Tibial artery (tissue), 4 donors: ENCODE data around the gene TUB.

Experiments used
- DNase-seq, 2 donors: peaks; one replicate each; pipeline ENCODE4 v3.0.0-alpha.2; 2019
- H3K27ac ChIP-seq, 2 donors: fragments of 200-600 bp; sonication (generic) in 1 of 2; 1 replicate in 1 of 2; 2 replicates in 1 of 2; pipeline ENCODE4 v1.5.1; 2018 to 2019; ENCODE audit warnings: mild to moderate bottlenecking in 1 of 2
- H3K27me3 ChIP-seq, 2 donors: fragments of 200-600 bp; sonication (generic) in 1 of 2; one replicate each; pipeline versions ENCODE4 v1.5.1 to v1.6.0; 2016 to 2019
- H3K36me3 ChIP-seq, 3 donors: fragments of 200-600 bp; sonication (generic) in 2 of 3; one replicate each; pipeline ENCODE4 v1.5.1; 2016 to 2019; ENCODE audit warnings: mild to moderate bottlenecking in 2 of 3
- H3K4me1 ChIP-seq, 4 donors: fragments of 200-600 bp; sonication (generic) in 2 of 4; 1 replicate in 3 of 4; 2 replicates in 1 of 4; pipeline ENCODE4 v1.5.1; 2016 to 2019
- H3K4me3 ChIP-seq, 2 donors: fragments of 200-600 bp; sonication (generic) in 1 of 2; 1 replicate in 1 of 2; 2 replicates in 1 of 2; pipeline ENCODE4 v1.5.1; 2018 to 2019; ENCODE audit warnings: mild to moderate bottlenecking in 2 of 2
- H3K9me3 ChIP-seq, 3 donors: fragments of 200-600 bp; sonication (generic) in 1 of 3; one replicate each; pipeline ENCODE4 v1.5.1; 2016 to 2019
- intact Hi-C: fragments of 100-400 bp; cut with DNase I; formaldehyde crosslinking; loops from one replicate; pipeline ENCODE4 v1.15.0; 2023; ENCODE audit warnings: low total_unique reads
- TF ChIP-seq, protein P1 (sequence below), 2 experiments: fragments of 200-600 bp in 1 of 2; fragments of 450-650 bp in 1 of 2; IDR thresholded peaks; one replicate each; pipeline ENCODE4 v1.5.1; 2017 to 2019; ENCODE audit warnings: antibody characterized with exemption in 2 of 2, mild to moderate bottlenecking in 1 of 2, moderate library complexity in 1 of 2

Gene TUB

DNA sequence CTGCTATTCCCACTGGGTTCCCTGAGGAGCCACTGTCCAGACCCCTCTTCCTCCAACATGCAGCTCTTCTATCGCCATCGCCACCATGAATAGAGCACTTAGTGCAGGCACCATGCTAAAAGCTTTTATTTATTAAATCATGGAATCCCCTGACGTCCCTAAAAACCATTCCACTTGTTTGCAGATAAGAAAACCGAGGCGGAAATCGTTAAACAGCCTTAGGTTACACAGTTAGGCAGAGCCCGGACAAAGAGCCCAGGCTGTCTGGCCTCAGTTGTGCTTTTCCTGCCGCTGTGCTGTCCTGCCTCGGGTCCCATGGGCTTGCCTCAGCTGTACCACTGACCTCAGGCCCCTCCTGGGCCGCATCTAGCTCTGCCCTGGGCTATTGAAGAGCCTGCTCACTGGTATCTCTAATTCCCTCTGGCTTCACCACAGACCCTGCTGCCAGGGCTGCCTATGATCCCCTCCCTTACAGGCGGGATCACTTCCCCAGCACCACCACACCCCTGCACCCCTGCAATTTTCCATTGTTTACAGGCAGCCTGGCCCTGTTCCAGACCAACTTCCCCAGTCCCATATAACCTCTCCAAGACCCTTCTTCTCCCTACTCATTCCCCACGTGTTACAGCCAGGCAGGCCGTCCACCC, 13.0 kb upstream of the TUB start:
- TF ChIP-seq, protein P1, sequence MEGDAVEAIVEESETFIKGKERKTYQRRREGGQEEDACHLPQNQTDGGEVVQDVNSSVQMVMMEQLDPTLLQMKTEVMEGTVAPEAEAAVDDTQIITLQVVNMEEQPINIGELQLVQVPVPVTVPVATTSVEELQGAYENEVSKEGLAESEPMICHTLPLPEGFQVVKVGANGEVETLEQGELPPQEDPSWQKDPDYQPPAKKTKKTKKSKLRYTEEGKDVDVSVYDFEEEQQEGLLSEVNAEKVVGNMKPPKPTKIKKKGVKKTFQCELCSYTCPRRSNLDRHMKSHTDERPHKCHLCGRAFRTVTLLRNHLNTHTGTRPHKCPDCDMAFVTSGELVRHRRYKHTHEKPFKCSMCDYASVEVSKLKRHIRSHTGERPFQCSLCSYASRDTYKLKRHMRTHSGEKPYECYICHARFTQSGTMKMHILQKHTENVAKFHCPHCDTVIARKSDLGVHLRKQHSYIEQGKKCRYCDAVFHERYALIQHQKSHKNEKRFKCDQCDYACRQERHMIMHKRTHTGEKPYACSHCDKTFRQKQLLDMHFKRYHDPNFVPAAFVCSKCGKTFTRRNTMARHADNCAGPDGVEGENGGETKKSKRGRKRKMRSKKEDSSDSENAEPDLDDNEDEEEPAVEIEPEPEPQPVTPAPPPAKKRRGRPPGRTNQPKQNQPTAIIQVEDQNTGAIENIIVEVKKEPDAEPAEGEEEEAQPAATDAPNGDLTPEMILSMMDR (IDR thresholded peaks at IDR 0.05), result no peak
- Histone ChIP-seq H3K9me3 (no peaks in the 10 kb centered on the region), H3K27ac (no peak overlapping the region), H3K4me3 (no peak overlapping the region), H3K4me1 (peaks cover 0 to 26% (median 19%) of the 10 kb centered on the region in 4 donors), H3K36me3 (no peaks in the 10 kb centered on the region), H3K27me3 (no peaks in the 10 kb centered on the region)
- intact Hi-C loops, result no loop called here
- DNase-seq, result peak in 1 of 2 donors; percentile 17

DNA sequence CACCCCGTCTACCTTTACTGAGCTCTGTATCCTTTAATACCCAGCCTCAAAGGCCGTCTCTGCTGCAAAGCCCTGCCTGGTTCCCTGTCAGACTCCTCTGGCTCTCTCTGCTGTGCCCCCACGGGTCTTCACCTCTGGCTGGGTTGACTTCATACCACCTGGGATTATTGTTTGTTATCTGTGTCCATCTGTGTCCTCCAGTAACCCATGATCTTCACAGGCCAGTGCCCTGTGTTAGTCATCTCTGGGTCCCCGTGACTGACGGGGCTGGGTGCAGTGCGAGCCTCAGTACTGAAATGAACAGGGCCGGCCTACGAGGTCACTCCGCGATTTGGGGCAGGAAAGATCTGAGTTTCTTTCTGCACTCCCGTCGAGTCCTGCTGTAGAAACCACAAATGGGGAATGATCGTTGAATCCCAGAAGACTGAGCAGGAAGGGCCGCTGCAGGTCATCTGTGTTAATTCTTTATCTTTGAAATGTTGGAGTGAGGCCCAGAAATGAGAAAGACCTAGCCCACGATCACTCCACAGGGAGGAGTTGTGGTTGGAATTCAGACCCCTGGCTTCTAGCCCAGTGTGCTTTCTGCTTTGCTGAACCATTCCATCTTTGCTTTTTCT, 12.3 kb upstream of the TUB start:
- H3K9me3 ChIP-seq, result no peaks in the 10 kb centered on the region
- H3K27ac ChIP-seq, result no peak overlapping the region
- TF ChIP-seq, protein P1 (IDR thresholded peaks at IDR 0.05), result no peak
- peak; percentile 78 to 83 for DNase-seq
- H3K27me3 ChIP-seq, result no peaks in the 10 kb centered on the region
- H3K4me3 ChIP-seq, result peak overlapping the region in 1 of 2 donors; percentile 4
- H3K4me1 ChIP-seq, result peaks cover 0 to 22% (median 15%) of the 10 kb centered on the region in 4 donors
- no peaks in the 10 kb centered on the region for H3K36me3 ChIP-seq
- intact Hi-C loops, result no loop called here

DNA sequence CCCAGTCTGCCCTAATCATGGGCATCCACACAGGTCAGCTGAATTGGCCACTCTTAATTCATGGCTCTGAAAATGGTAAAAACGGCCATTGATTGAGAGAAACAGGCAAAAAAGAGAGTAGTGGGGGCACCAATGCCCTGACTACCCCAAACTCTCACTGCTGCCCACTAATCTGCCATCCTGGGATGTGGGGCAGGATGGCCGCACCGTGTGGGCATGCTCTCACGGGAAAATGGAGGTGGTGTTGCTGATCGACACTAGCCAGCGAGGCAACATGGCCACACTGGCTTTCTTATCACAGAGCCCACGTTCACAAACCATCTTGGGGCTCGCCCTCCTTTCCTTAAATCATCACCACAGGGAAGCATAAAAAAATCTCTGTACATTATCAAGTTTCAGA, 11.2 kb upstream of the TUB start:
- TF ChIP-seq, protein P1 (IDR thresholded peaks at IDR 0.05), result no peak
- intact Hi-C loops, result no loop called here
- Histone ChIP-seq H3K4me1 (peaks cover 0 to 16% (median 9%) of the 10 kb centered on the region in 4 donors), H3K27ac (no peak overlapping the region), H3K4me3 (no peak overlapping the region), H3K9me3 (no peaks in the 10 kb centered on the region), H3K36me3 (no peaks in the 10 kb centered on the region), H3K27me3 (no peaks in the 10 kb centered on the region)
- peak in 1 of 2 donors; percentile 15 for DNase-seq

DNA sequence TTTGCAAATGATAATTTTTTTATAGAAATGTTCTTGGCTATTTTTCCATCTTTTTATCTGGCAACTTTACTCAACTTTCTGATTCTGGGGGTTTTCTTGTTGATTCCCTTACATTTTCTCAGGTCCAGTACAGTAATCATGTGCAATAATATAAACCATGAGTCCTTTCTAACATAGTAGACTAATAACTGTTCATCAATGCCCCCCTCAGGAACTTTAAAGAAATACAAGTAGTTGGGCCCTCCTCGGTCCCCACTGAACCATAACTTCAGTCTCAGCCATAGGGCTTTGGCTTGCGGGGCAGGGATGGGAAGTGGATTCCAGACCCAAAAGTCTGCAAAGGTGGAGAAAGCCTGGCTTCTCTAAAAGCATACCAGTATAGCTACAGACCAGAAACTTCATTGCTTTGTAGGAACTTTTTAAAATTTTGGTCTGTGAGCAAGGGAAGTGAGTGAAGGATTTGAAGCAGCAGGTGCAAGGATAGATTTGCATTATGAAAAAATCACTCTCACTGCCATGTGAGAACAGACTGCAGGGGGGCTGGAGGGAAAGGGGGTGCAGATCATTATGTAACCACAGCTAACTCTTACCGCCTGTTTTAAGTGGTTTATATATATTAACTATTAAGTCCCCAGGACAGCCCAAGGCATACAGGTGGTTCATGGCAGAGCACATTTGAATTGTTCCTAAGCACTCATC, 10.4 kb upstream of the TUB start:
- TF ChIP-seq, protein P1 (IDR thresholded peaks at IDR 0.05), result peak in 1 of 2 experiments; percentile 10
- Histone ChIP-seq H3K36me3 (no peaks in the 10 kb centered on the region), H3K4me1 (peaks cover 0 to 16% (median 9%) of the 10 kb centered on the region in 4 donors), H3K27ac (no peak overlapping the region), H3K27me3 (no peaks in the 10 kb centered on the region), H3K9me3 (no peaks in the 10 kb centered on the region), H3K4me3 (no peak overlapping the region)
- peak in 1 of 2 donors; percentile 20 for DNase-seq
- intact Hi-C loops, result no loop called here

DNA sequence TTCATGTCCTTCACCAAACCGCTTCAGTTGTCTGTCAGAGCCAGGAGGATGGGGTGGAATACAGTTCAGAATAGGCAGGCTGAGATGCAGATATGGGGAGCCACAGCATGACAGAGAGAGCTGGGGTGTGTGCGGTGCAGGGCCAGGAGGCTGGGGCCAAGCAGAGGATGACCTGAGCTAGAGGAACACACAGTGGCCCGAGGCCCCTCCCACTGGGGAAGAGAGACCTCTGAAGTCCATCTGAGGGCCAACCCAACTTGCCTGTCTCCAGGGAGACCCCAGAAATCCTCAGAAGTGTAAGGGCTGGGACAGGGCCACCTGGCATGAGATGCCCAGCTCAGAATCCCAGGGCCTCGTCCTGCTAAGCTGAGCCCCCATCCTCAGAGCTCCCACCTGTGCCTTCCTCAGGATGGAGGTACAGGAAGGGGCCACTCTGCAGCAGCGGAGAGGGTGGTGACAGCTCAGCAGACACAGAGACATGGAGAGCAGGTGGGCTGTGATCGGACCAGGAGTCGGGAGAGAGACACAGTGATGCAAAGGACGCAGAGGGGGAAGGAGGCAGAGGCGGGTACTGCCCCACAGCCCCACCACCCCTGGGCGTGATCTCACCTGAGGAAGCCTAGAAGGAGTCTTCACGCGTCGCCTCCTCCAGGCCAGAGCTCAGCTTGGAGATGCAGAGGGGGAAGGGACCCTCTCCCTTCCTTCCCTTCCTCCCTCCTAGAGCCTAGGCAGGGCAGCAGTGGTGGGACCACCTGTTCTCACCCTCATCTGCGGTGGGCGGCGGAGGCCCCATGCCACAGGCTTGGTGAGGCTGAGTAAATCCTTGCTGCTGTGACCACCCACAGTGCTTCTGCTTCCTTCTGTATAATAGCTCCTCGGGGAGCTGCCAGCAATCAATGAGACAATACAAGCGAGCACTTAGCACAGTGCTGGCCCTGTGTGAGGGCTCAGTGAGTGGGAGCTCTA, 9.1 kb upstream of the TUB start:
- Histone ChIP-seq H3K4me3 (no peak overlapping the region), H3K27me3 (no peaks in the 10 kb centered on the region), H3K27ac (no peak overlapping the region), H3K9me3 (no peaks in the 10 kb centered on the region), H3K4me1 (peaks cover 0 to 16% (median 9%) of the 10 kb centered on the region in 4 donors), H3K36me3 (no peaks in the 10 kb centered on the region)
- intact Hi-C loops, result no loop called here
- peak; percentile 16 to 52 for DNase-seq
- TF ChIP-seq, protein P1 (IDR thresholded peaks at IDR 0.05), result no peak
